Smooth muscle cell (in vitro differentiated cells): ENCODE data around the gene RALA. TPM values are rescaled to one million over a fixed set of nuclear protein-coding genes. Genes with fewer than 3 reads are reported as not detected.
"Not testable (repeated sequence)": the region's sequence is repeated elsewhere in the genome, so short reads cannot be mapped to it uniquely, and the experiment has no call there.

Experiments used
- DNase-seq: peaks from one replicate; lab custom pipeline; 2025; ENCODE audit not compliant: unreplicated experiment; lab: John Stamatoyannopoulos, UW
- H2AFZ ChIP-seq: fragments of 200-600 bp; sonication (generic); 2 replicates; pipeline ENCODE4 v1.6.0; 2016; ENCODE audit warnings: antibody characterized with exemption, low read depth, mild to moderate bottlenecking
- H3F3A ChIP-seq: fragments of 200-600 bp; sonication (generic); 2 replicates; pipeline ENCODE4 v1.6.0; 2017; ENCODE audit warnings: antibody characterized with exemption, low read depth
- H3K27ac ChIP-seq: fragments of 200-600 bp; sonication (generic); 2 replicates; pipeline ENCODE4 v1.5.1; 2016; ENCODE audit warnings: low read depth, mild to moderate bottlenecking
- H3K27me3 ChIP-seq: fragments of 200-600 bp; sonication (generic); 2 replicates; pipeline ENCODE4 v1.6.1; 2016; ENCODE audit warnings: low read depth, mild to moderate bottlenecking
- H3K36me3 ChIP-seq: fragments of 200-600 bp; sonication (generic); 2 replicates; pipeline ENCODE4 v1.5.1; 2016; ENCODE audit warnings: low read depth
- H3K4me1 ChIP-seq: fragments of 200-600 bp; sonication (generic); 2 replicates; pipeline ENCODE4 v1.5.1; 2016; ENCODE audit warnings: low read depth
- H3K4me2 ChIP-seq: fragments of 200-600 bp; sonication (generic); 2 replicates; pipeline ENCODE4 v1.6.0; 2016; ENCODE audit warnings: mild to moderate bottlenecking
- H3K4me3 ChIP-seq: fragments of 200-600 bp; sonication (generic); 2 replicates; pipeline ENCODE4 v1.5.1; 2016; ENCODE audit warnings: mild to moderate bottlenecking
- H3K79me2 ChIP-seq: fragments of 200-600 bp; sonication (generic); 2 replicates; pipeline ENCODE4 v1.6.0; 2016; ENCODE audit warnings: low read depth, mild to moderate bottlenecking
- H3K9ac ChIP-seq: fragments of 200-600 bp; sonication (generic); 2 replicates; pipeline ENCODE4 v1.6.0; 2016; ENCODE audit warnings: low read depth
- H3K9me3 ChIP-seq: fragments of 200-600 bp; sonication (generic); replicated peaks from 2 replicates; pipeline ENCODE4 v1.5.1; 2016; ENCODE audit warnings: low read depth
- H4K20me1 ChIP-seq: fragments of 200-600 bp; sonication (generic); 2 replicates; pipeline ENCODE4 v1.6.0; 2016; ENCODE audit warnings: low read depth
- CTCF ChIP-seq: fragments of 200-600 bp; sonication (generic); IDR thresholded peaks from 2 replicates; pipeline ENCODE4 v1.5.1; 2017; ENCODE audit warnings: borderline replicate concordance, mild to moderate bottlenecking, antibody characterized with exemption; ENCODE audit not compliant: insufficient read depth, poor library complexity, severe bottlenecking
- WGBS: methylation state at CpG from one replicate; pipeline ENCODE4 v1.1.7; 2016; ENCODE audit warnings: low lambda C conversion rate; 5-methylcytosine and 5-hydroxymethylcytosine counted together
- polyA plus RNA-seq: library from polyadenylated mRNA; unstranded; fragments of >200 nt; fragmentation: Nextera tagmentation; extraction: Ambion mirVana; gene quantifications from 2 replicates; pipeline ENCODE4 v1.2.1, GENCODE V29; 2016
- total RNA-seq: library from RNA; depleted of rRNA; stranded (reverse); fragments of >200 nt; gene quantifications from 2 replicates; pipeline ENCODE4 v1.2.3, GENCODE V29; 2014

RALA gene
- total and polyA plus RNA-seq, 2 experiments from 2014 or later: 19.5 to 42.8 TPM

GRCh38 chr7:39750253-39751077 is 127.1 kb downstream of the RALA start:
- Histone ChIP-seq H3K36me3 (no peaks in the 10 kb centered on the region), H4K20me1 (no peaks in the 10 kb centered on the region), H3K27ac (no peak overlapping the region), H2AFZ (no peak overlapping the region), H3K4me3 (no peak overlapping the region), H3K4me1 (peaks cover 5% of the 10 kb centered on the region), H3K9me3 (no peaks in the 10 kb centered on the region), H3K4me2 (no peak overlapping the region), H3K79me2 (no peaks in the 10 kb centered on the region), H3K9ac (no peak overlapping the region), H3K27me3 (no peaks in the 10 kb centered on the region), H3F3A (no peaks in the 10 kb centered on the region)
- no peak for DNase-seq
- no peak for TF ChIP-seq CTCF
- WGBS: 84% methylated on average over 5 of the region's 5 CpGs

- 96% methylated on average over 5 of the region's 5 CpGs for WGBS
These were observed 129.9 kb downstream of the RALA start for GRCh38 chr7:39753237-39753636.

GRCh38 chr7:39753823-39754325 is 130.5 kb downstream of the RALA start:
- 89% methylated on average over 25 of the region's 29 CpGs for WGBS
- no peaks in the 10 kb centered on the region for H3K79me2 ChIP-seq
- no peak overlapping the region for H2AFZ ChIP-seq
- DNase-seq: no peak
- no peaks in the 10 kb centered on the region for H3K9me3 ChIP-seq
- peak overlapping the region; percentile 64 for H3K9ac ChIP-seq
- H3F3A ChIP-seq: no peaks in the 10 kb centered on the region
- H3K4me3 ChIP-seq: no peak overlapping the region
- no peaks in the 10 kb centered on the region for H3K36me3 ChIP-seq
- H3K27me3 ChIP-seq: no peaks in the 10 kb centered on the region
- H4K20me1 ChIP-seq: no peaks in the 10 kb centered on the region
- peak overlapping the region; percentile 76 for H3K4me2 ChIP-seq
- H3K4me1 ChIP-seq: peaks cover 5% of the 10 kb centered on the region
- H3K27ac ChIP-seq: no peak overlapping the region
- no peak for TF ChIP-seq CTCF

More at GRCh38 chr7:39753237-39753636, 129.9 kb downstream of the RALA start:
- not testable (repeated sequence) for H3F3A ChIP-seq, H3K79me2 ChIP-seq, H3K4me2 ChIP-seq, DNase-seq, H3K4me3 ChIP-seq, H3K9me3 ChIP-seq, H3K4me1 ChIP-seq, H3K27me3 ChIP-seq, H3K9ac ChIP-seq, H4K20me1 ChIP-seq, H2AFZ ChIP-seq, H3K27ac ChIP-seq, H3K36me3 ChIP-seq

DNA sequence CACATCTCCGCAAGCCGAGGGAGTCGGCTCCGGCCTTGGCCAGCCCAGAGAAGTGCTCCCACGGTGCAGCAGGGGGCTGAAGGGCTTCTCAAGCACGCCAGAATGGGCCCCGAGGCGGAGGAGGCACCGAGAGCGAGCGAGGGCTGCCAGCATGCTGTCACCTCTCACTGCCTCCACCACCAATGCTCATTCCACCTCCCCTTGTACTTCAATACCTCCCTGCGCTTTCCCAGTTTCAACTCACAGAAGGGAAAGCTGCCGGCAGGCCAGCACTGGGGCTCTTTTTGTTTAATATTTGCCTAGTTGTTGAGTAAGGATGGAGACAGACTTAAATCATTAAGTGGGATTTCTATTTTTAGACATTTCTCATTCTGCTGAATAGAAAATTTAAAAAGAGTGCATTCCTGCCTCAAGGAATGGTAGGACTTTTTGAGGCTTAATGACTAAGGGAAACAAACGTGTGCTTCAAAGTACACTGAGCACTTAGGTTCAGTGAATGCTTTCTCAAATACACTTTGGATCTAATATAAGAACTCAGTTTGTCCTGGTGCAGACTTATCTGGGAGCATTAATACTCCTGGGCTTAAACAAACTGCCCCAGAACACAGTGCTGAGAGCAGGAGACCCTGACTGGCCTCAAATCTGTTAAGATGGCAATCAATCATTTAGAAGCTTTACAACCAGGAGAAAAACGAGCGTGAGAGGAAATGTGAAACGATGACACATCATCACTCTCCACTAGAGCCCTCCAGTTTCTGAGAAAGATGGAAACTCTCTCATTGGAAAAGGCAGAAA is 131.2 kb downstream of the RALA start:
- no peaks in the 10 kb centered on the region for H3K79me2 ChIP-seq
- WGBS: 48% methylated on average over 17 of the region's 17 CpGs
- no peaks in the 10 kb centered on the region for H3K27me3 ChIP-seq
- DNase-seq: no peak
- peak overlapping the region; percentile 64 for H3K9ac ChIP-seq
- H4K20me1 ChIP-seq: no peaks in the 10 kb centered on the region
- H3K4me3 ChIP-seq: peak overlapping the region; percentile 12
- peak overlapping the region; percentile 28 for H2AFZ ChIP-seq
- no peaks in the 10 kb centered on the region for H3K36me3 ChIP-seq
- no peaks in the 10 kb centered on the region for H3K9me3 ChIP-seq
- H3K4me2 ChIP-seq: peak overlapping the region; percentile 76
- no peaks in the 10 kb centered on the region for H3F3A ChIP-seq
- H3K27ac ChIP-seq: peak overlapping the region; percentile 88
- TF ChIP-seq CTCF: no peak
- peaks cover 5% of the 10 kb centered on the region for H3K4me1 ChIP-seq
